ENCODE data around the gene YLPM1. TPM values are rescaled to one million over a fixed set of nuclear protein-coding genes. Genes with fewer than 3 reads are reported as not detected.

Gene YLPM1
- total and polyA plus RNA-seq, 2 donors (not counting 1 experiment from before 2014, with no cell fraction given): 22.4 to 116 TPM

- H3K27me3 ChIP-seq (replicated peaks in 1 of 4; ENCODE audit: control extremely low read depth in 1 of 4, control insufficient read depth in 3 of 4, insufficient read depth in 4 of 4, low read length in 3 of 4): no peaks in the 10 kb centered on the region
- H3K9me3 ChIP-seq (ENCODE audit: control extremely low read depth in 1 of 3, control insufficient read depth in 2 of 3, insufficient read depth in 1 of 3, low read length in 2 of 3): no peaks in the 10 kb centered on the region
- ATAC-seq (ENCODE audit: low read depth) (no peak), DNase-seq (peak; percentile 24)
- H3K4me1 Mint-ChIP-seq: peaks cover 63% of the 10 kb centered on the region
- H3K9ac ChIP-seq (ENCODE audit: low read length): no peak overlapping the region
- H3K36me3 ChIP-seq (replicated peaks in 1 of 2; ENCODE audit: control extremely low read depth in 1 of 2, control insufficient read depth in 1 of 2, extremely low read depth in 1 of 2, insufficient read depth in 2 of 2, low read length in 1 of 2): peaks cover 4 to 6% of the 10 kb centered on the region in 2 experiments
- H3K4me1 ChIP-seq (ENCODE audit: control insufficient read depth in 2 of 2, insufficient read depth in 2 of 2, low read length in 2 of 2): peaks cover 56% of the 10 kb centered on the region in 2 donors
- no peak for TF ChIP-seq CTCF (IDR thresholded peaks at IDR 0.05)
- no peak for TF ChIP-seq EZH2 (IDR thresholded peaks at IDR 0.05; ENCODE audit: borderline replicate concordance, insufficient read depth, low read depth, low read length, poor library complexity, severe bottlenecking)
- no peaks in the 10 kb centered on the region for H3K27me3 Mint-ChIP-seq
- H3K4me3 Mint-ChIP-seq: peak overlapping the region; percentile 56
- H3K4me3 ChIP-seq (ENCODE audit: control extremely low read depth in 1 of 5, extremely low read depth in 1 of 5, insufficient read depth in 1 of 5, low read depth in 2 of 5, low read length in 4 of 5): no peak overlapping the region
- ChIA-PET POLR2A (interaction anchor here (0.6 to 1.0 kb wide), 2 partner anchors 73 to 101 kb away, joined by 4 read pairs; partner anchors contain the start of gene YLPM1), CTCF (interaction anchor here (0.7 to 6.4 kb wide), 7 partner anchors 20 to 227 kb away, joined by 3 to 54 read pairs (median 5); no protein-coding TSS in a partner anchor)
- H4K20me1 ChIP-seq (ENCODE audit: control insufficient read depth, insufficient read depth, low read length, poor library complexity, severe bottlenecking): no peaks in the 10 kb centered on the region
- no peak overlapping the region for H2AFZ ChIP-seq (ENCODE audit: insufficient read depth, low read depth, low read length, poor library complexity, severe bottlenecking)
- H3K9me3 Mint-ChIP-seq (ENCODE audit: insufficient read depth): no peaks in the 10 kb centered on the region
- peak overlapping the region; percentile 53 for H3K4me2 ChIP-seq (replicated peaks; ENCODE audit: low read depth, low read length, poor library complexity, severe bottlenecking)
- intact Hi-C loops (cut with micrococcal nuclease): no loop called here
- peak overlapping the region; percentile 83 for H3K27ac Mint-ChIP-seq
- H3K27ac ChIP-seq (ENCODE audit: low read length in 2 of 2): peak overlapping the region; percentile 69 to 85
- H3K79me2 ChIP-seq (ENCODE audit: control insufficient read depth, insufficient read depth, low read length): no peaks in the 10 kb centered on the region
- WGBS (ENCODE audit: insufficient coverage): no CpG with 5 or more reads among the region's 1 CpG
These were observed 73.3 kb downstream of the YLPM1 start for GRCh38 chr14:74836251-74836960.

- ATAC-seq (ENCODE audit: low read depth): no peak
- no peak for TF ChIP-seq CTCF (IDR thresholded peaks at IDR 0.05)
- TF ChIP-seq EZH2 (IDR thresholded peaks at IDR 0.05; ENCODE audit: borderline replicate concordance, insufficient read depth, low read depth, low read length, poor library complexity, severe bottlenecking): no peak
- Histone ChIP-seq H3K9ac (ENCODE audit: low read length) (peak overlapping the region; percentile 36), H4K20me1 (ENCODE audit: control insufficient read depth, insufficient read depth, low read length, poor library complexity, severe bottlenecking) (no peaks in the 10 kb centered on the region), H3K27ac (ENCODE audit: low read length in 2 of 2) (peak overlapping the region; percentile 54 to 85), H3K4me2 (replicated peaks; ENCODE audit: low read depth, low read length, poor library complexity, severe bottlenecking) (peak overlapping the region; percentile 53), H2AFZ (ENCODE audit: insufficient read depth, low read depth, low read length, poor library complexity, severe bottlenecking) (peak overlapping the region; percentile 40), H3K36me3 (replicated peaks in 1 of 2; ENCODE audit: control extremely low read depth in 1 of 2, control insufficient read depth in 1 of 2, extremely low read depth in 1 of 2, insufficient read depth in 2 of 2, low read length in 1 of 2) (peaks cover 0 to 2% of the 10 kb centered on the region in 2 experiments), H3K4me1 (ENCODE audit: control insufficient read depth in 2 of 2, insufficient read depth in 2 of 2, low read length in 2 of 2) (peaks cover 67% of the 10 kb centered on the region in 2 donors), H3K9me3 (ENCODE audit: control extremely low read depth in 1 of 3, control insufficient read depth in 2 of 3, insufficient read depth in 1 of 3, low read length in 2 of 3) (no peaks in the 10 kb centered on the region), H3K4me3 (ENCODE audit: control extremely low read depth in 1 of 5, extremely low read depth in 1 of 5, insufficient read depth in 1 of 5, low read depth in 2 of 5, low read length in 4 of 5) (peak overlapping the region in 1 of 5 experiments; percentile 21), H3K27me3 (replicated peaks in 1 of 4; ENCODE audit: control extremely low read depth in 1 of 4, control insufficient read depth in 3 of 4, insufficient read depth in 4 of 4, low read length in 3 of 4) (no peaks in the 10 kb centered on the region), H3K79me2 (ENCODE audit: control insufficient read depth, insufficient read depth, low read length) (no peaks in the 10 kb centered on the region)
- CTCF ChIA-PET: interaction anchor here (0.6 to 6.4 kb wide), 4 partner anchors 22 to 189 kb away, joined by 3 to 54 read pairs (median 10); no protein-coding TSS in a partner anchor
- POLR2A ChIA-PET: interaction anchor here (0.7 kb wide), 1 partner anchor 278 kb away, joined by 5 read pairs; no protein-coding TSS in a partner anchor
- H3K4me3 Mint-ChIP-seq: peak overlapping the region; percentile 65
- peaks cover 74% of the 10 kb centered on the region for H3K4me1 Mint-ChIP-seq
- H3K27me3 Mint-ChIP-seq: no peaks in the 10 kb centered on the region
- H3K9me3 Mint-ChIP-seq (ENCODE audit: insufficient read depth): no peaks in the 10 kb centered on the region
- WGBS (ENCODE audit: insufficient coverage): no CpG with 5 or more reads among the region's 2 CpGs
- H3K27ac Mint-ChIP-seq: peak overlapping the region; percentile 71
- DNase-seq: peak; percentile 45
- intact Hi-C loops (cut with micrococcal nuclease): no loop called here
These were observed 75.0 kb downstream of the YLPM1 start for GRCh38 chr14:74838166-74838565.

Measured in B cell (primary cell).